H1 (cell line): ENCODE measurements around the gene PNMA8B. TPM values are rescaled to one million over a fixed set of nuclear protein-coding genes. Genes with fewer than 3 reads are reported as not detected.

ENCODE experiments used
- CTCF ChIA-PET: fragments of 300-600 bp; sonication (Branson Sonifier 250); formaldehyde crosslinking; loops from one replicate; lab custom pipeline; 2021; ENCODE audit not compliant: partially characterized antibody; lab: Charles Lee
- POLR2A ChIA-PET: fragments of 300-600 bp; sonication (Branson Sonifier 250); formaldehyde crosslinking; loops from one replicate; lab custom pipeline; 2021; ENCODE audit warnings: inconsistent platforms; ENCODE audit not compliant: partially characterized antibody; lab: Charles Lee
- DNase-seq, 2 experiments: peaks; one replicate each; pipeline versions ENCODE4 v3.0.0 to v3.0.0-alpha.2; 2010 to 2022; ENCODE audit warnings: low spot score in 2 of 2, low read depth in 1 of 2, mixed read lengths in 1 of 2
- FAIRE-seq: peaks from 2 replicates; lab custom pipeline; 2011; peaks lifted over from hg19 to GRCh38; lab: Jason Lieb, UNC
- H2AFZ ChIP-seq: 2 replicates; pipeline ENCODE4 v1.8.1; 2012; ENCODE audit warnings: low read length, inconsistent platforms
- H2AK5ac ChIP-seq: 2 replicates; pipeline ENCODE4 v1.6.1; 2013; ENCODE audit warnings: low read depth, low read length
- H2BK120ac ChIP-seq: replicated peaks from 2 replicates; pipeline ENCODE3; 2013; ENCODE audit warnings: low read depth, low read length, inconsistent platforms
- H2BK12ac ChIP-seq: 2 replicates; pipeline ENCODE4 v1.6.1; 2013; ENCODE audit warnings: low read depth, low read length
- H2BK15ac ChIP-seq: 2 replicates; pipeline ENCODE4 v1.6.1; 2013; ENCODE audit warnings: low read length
- H2BK20ac ChIP-seq: 2 replicates; pipeline ENCODE4 v1.6.1; 2013; ENCODE audit warnings: low read length
- H2BK5ac ChIP-seq: 2 replicates; pipeline ENCODE4 v1.6.1; 2013; ENCODE audit warnings: low read depth, low read length
- H3K14ac ChIP-seq: 2 replicates; pipeline ENCODE4 v1.6.1; 2013; ENCODE audit warnings: inconsistent platforms; ENCODE audit not compliant: insufficient read length
- H3K18ac ChIP-seq: 2 replicates; pipeline ENCODE4 v1.6.1; 2013; ENCODE audit warnings: low read length; ENCODE audit errors: extremely low read depth
- H3K23ac ChIP-seq: 2 replicates; pipeline ENCODE4 v1.6.1; 2013; ENCODE audit warnings: inconsistent platforms; ENCODE audit not compliant: insufficient read length
- H3K23me2 ChIP-seq: 2 replicates; pipeline ENCODE4 v1.6.1; 2013; ENCODE audit warnings: low read depth, low read length
- H3K27ac ChIP-seq: 2 replicates; pipeline ENCODE4 v1.6.1; 2011; ENCODE audit warnings: low read depth, low read length, inconsistent platforms
- H3K27me3 ChIP-seq, 4 experiments: replicated peaks in 1 of 4; 1 replicate in 1 of 4; 2 replicates in 3 of 4; pipeline versions ENCODE4 v1.6.1 to v1.8.1; 2011 to 2013; ENCODE audit warnings: low read length in 3 of 4, mild to moderate bottlenecking in 3 of 4, inconsistent platforms in 2 of 4, mixed read lengths in 2 of 4, moderate library complexity in 1 of 4; ENCODE audit not compliant: control insufficient read depth in 3 of 4, insufficient read depth in 3 of 4; ENCODE audit errors: extremely low read depth in 1 of 4
- H3K36me3 ChIP-seq, 4 experiments: 2 replicates each; pipeline versions ENCODE4 v1.6.1 to v1.8.1; 2011 to 2013; ENCODE audit warnings: mild to moderate bottlenecking in 4 of 4, low read length in 3 of 4, moderate library complexity in 2 of 4, control low read depth in 1 of 4, inconsistent platforms in 1 of 4; ENCODE audit not compliant: insufficient read depth in 4 of 4, control insufficient read depth in 2 of 4
- H3K4ac ChIP-seq: replicated peaks from 2 replicates; pipeline ENCODE3; 2013; ENCODE audit warnings: low read length, low read depth, mixed read lengths, inconsistent platforms; ENCODE audit not compliant: insufficient read length
- H3K4me1 ChIP-seq, 4 experiments: replicated peaks in 1 of 4; 1 replicate in 1 of 4; 2 replicates in 3 of 4; pipeline versions ENCODE4 v1.6.1 to v1.8.1; 2011 to 2013; ENCODE audit warnings: low read length in 3 of 4, inconsistent platforms in 2 of 4, mixed read lengths in 1 of 4; ENCODE audit not compliant: insufficient read depth in 4 of 4, control insufficient read depth in 3 of 4
- H3K4me2 ChIP-seq, 2 experiments: 2 replicates each; pipeline versions ENCODE4 v1.6.1 to v1.8.1; 2011 to 2013; ENCODE audit warnings: low read depth in 2 of 2, low read length in 2 of 2, control low read depth in 1 of 2, inconsistent platforms in 1 of 2, mild to moderate bottlenecking in 1 of 2; ENCODE audit not compliant: insufficient read depth in 1 of 2
- H3K4me3 ChIP-seq, 4 experiments: fragments of 200-600, 300-600 bp in 1 of 4; sonication (generic), shearing (Covaris generic), sonication (Bioruptor Twin) in 1 of 4; 2 replicates each; pipeline versions ENCODE4 v1.5.1 to v1.8.1; 2011 to 2016; ENCODE audit warnings: low read length in 4 of 4, low read depth in 3 of 4, control low read depth in 2 of 4, inconsistent platforms in 2 of 4, mild to moderate bottlenecking in 2 of 4, mixed read lengths in 1 of 4, moderate library complexity in 1 of 4; ENCODE audit not compliant: insufficient read depth in 2 of 4; ENCODE audit errors: extremely low read depth in 1 of 4
- H3K56ac ChIP-seq: replicated peaks from 2 replicates; pipeline ENCODE3; 2013; ENCODE audit warnings: low read depth, mild to moderate bottlenecking, mixed read lengths, low read length, inconsistent platforms; ENCODE audit not compliant: insufficient read length
- H3K79me1 ChIP-seq: 2 replicates; pipeline ENCODE4 v1.6.1; 2013; ENCODE audit warnings: low read depth, low read length, control low read depth
- H3K79me2 ChIP-seq, 2 experiments: 2 replicates each; pipeline versions ENCODE4 v1.6.1 to v1.8.1; 2012 to 2013; ENCODE audit warnings: low read length in 2 of 2, mild to moderate bottlenecking in 2 of 2, inconsistent platforms in 1 of 2; ENCODE audit not compliant: insufficient read depth in 2 of 2, control insufficient read depth in 1 of 2
- H3K9ac ChIP-seq, 4 experiments: replicated peaks in 1 of 4; 1 replicate in 1 of 4; 2 replicates in 3 of 4; pipeline versions ENCODE4 v1.6.1 to v1.8.1; 2011 to 2013; ENCODE audit warnings: low read depth in 3 of 4, low read length in 3 of 4, control low read depth in 2 of 4, mild to moderate bottlenecking in 2 of 4, moderate library complexity in 2 of 4, inconsistent platforms in 1 of 4; ENCODE audit errors: extremely low read depth in 1 of 4
- H3K9me3 ChIP-seq, 2 experiments: 2 replicates each; pipeline versions ENCODE4 v1.6.1 to v1.8.1; 2012 to 2013; ENCODE audit warnings: mild to moderate bottlenecking in 2 of 2, moderate library complexity in 2 of 2, control low read depth in 1 of 2, inconsistent platforms in 1 of 2, low read depth in 1 of 2, low read length in 1 of 2, mixed read lengths in 1 of 2; ENCODE audit not compliant: insufficient read depth in 2 of 2
- H4K20me1 ChIP-seq, 2 experiments: replicated peaks in 1 of 2; 2 replicates each; pipeline versions ENCODE3 to v1.8.1; 2011 to 2013; ENCODE audit warnings: inconsistent platforms in 2 of 2, low read length in 2 of 2, mild to moderate bottlenecking in 1 of 2; ENCODE audit not compliant: insufficient read depth in 2 of 2, control insufficient read depth in 1 of 2
- H4K5ac ChIP-seq: 2 replicates; pipeline ENCODE4 v1.6.1; 2013; ENCODE audit warnings: low read length, low read depth, mixed read lengths, inconsistent platforms; ENCODE audit not compliant: insufficient read length
- H4K8ac ChIP-seq: 2 replicates; pipeline ENCODE4 v1.8.0; 2013; ENCODE audit warnings: mild to moderate bottlenecking, moderate library complexity, low read length, inconsistent platforms; ENCODE audit not compliant: insufficient read depth; ENCODE audit errors: extremely low read depth
- H4K91ac ChIP-seq: replicated peaks from 2 replicates; pipeline ENCODE3; 2013; ENCODE audit warnings: low read length, mixed read lengths, inconsistent platforms; ENCODE audit not compliant: insufficient read length
- CREB1 ChIP-seq: IDR thresholded peaks from 2 replicates; pipeline ENCODE4 v1.6.1; 2012; ENCODE audit warnings: inconsistent platforms
- HDAC2 ChIP-seq, 2 experiments: fragments of 300-600 bp in 1 of 2; sonication (generic) in 1 of 2; IDR thresholded peaks; 2 replicates each; pipeline ENCODE4 v1.6.1; 2011 to 2012; ENCODE audit warnings: low read depth in 2 of 2, low read length in 2 of 2, mild to moderate bottlenecking in 2 of 2, moderate library complexity in 2 of 2, borderline replicate concordance in 1 of 2, inconsistent platforms in 1 of 2
- KDM1A ChIP-seq: fragments of 200-600, 300-600 bp; sonication (generic); IDR thresholded peaks from 2 replicates; pipeline ENCODE4 v1.7.1; 2016; ENCODE audit warnings: mild to moderate bottlenecking, low read length, borderline replicate concordance
- PHF8 ChIP-seq: fragments of 200-600 bp; sonication (generic); conservative IDR thresholded peaks from 2 replicates; pipeline ENCODE4 v1.7.1; 2012; ENCODE audit warnings: low read depth, mild to moderate bottlenecking, inconsistent platforms, low read length, moderate library complexity
- POLR2A ChIP-seq, 2 experiments: IDR thresholded peaks; 1 replicate in 1 of 2; 2 replicates in 1 of 2; pipeline ENCODE4 v1.6.1; 2011; ENCODE audit warnings: low read depth in 2 of 2, low read length in 2 of 2, mild to moderate bottlenecking in 2 of 2; ENCODE audit errors: control extremely low read depth in 1 of 2
- SIN3A ChIP-seq, 2 experiments: IDR thresholded peaks in 1 of 2; conservative IDR thresholded peaks in 1 of 2; 2 replicates each; pipeline ENCODE4 v1.6.1; 2011 to 2012; ENCODE audit warnings: low read length in 2 of 2, improper control_type of control experiment in 1 of 2, low read depth in 1 of 2, mild to moderate bottlenecking in 1 of 2
- SP1 ChIP-seq: IDR thresholded peaks from 2 replicates; pipeline ENCODE4 v1.6.1; 2011; ENCODE audit warnings: low read depth, low read length
- SP2 ChIP-seq: IDR thresholded peaks from 2 replicates; pipeline ENCODE4 v1.6.1; 2012; ENCODE audit warnings: mild to moderate bottlenecking, low read length, inconsistent platforms
- SUZ12 ChIP-seq: fragments of 200-600 bp; sonication (generic); IDR thresholded peaks from 2 replicates; pipeline ENCODE4 v1.6.1; 2012; ENCODE audit warnings: mild to moderate bottlenecking, inconsistent platforms, low read length, moderate library complexity, mixed read lengths
- TEAD4 ChIP-seq: IDR thresholded peaks from 2 replicates; pipeline ENCODE4 v1.6.1; 2012; ENCODE audit warnings: low read depth, low read length, inconsistent platforms, mixed read lengths
- WGBS, 2 experiments: shearing (Covaris generic) in 1 of 2; methylation state at CpG; one replicate each; pipeline versions ENCODE4 v1.1.6 to v1.1.7; 2013 to 2015; ENCODE audit warnings: low lambda C conversion rate in 2 of 2, mixed read lengths in 2 of 2, inconsistent platforms in 1 of 2, low coverage in 1 of 2, missing lambda C conversion rate in 1 of 2; ENCODE audit not compliant: insufficient replicate concordance in 2 of 2, insufficient coverage in 1 of 2, insufficient read length in 1 of 2; ENCODE audit errors: extremely low coverage in 1 of 2, missing lambda C conversion rate in 1 of 2; 5-methylcytosine and 5-hydroxymethylcytosine counted together
- polyA plus RNA-seq, 7 experiments: library from polyadenylated mRNA; depleted of rRNA in 3 of 7; stranded (reverse) in 5 of 7; unstranded in 2 of 7; fragments of >200 nt in 5 of 7; fragments of 200-250 nt in 2 of 7; gene quantifications; 1 replicate in 5 of 7; 2 replicates in 1 of 7; 4 replicates in 1 of 7; pipeline versions ENCODE4 v1.2.1 to v1.2.3, GENCODE V29; 2011 to 2013; ENCODE audit warnings: missing spikeins in 2 of 7, mixed read lengths in 2 of 7
- total RNA-seq: library from RNA; stranded (reverse); fragmentation: NEBNext Ultra II Directional; extraction: Animal tissue kit (Norgen Biotek cat#: 25700); gene quantifications from 2 replicates; pipeline ENCODE4 v1.2.1, GENCODE V29; 2021

PNMA8B gene
- total and polyA plus RNA-seq, 2 of the 8 experiments (the other 6 are each of a cell fraction or from before 2014, with no cell fraction given): 0.48 to 1.4 TPM

DNA sequence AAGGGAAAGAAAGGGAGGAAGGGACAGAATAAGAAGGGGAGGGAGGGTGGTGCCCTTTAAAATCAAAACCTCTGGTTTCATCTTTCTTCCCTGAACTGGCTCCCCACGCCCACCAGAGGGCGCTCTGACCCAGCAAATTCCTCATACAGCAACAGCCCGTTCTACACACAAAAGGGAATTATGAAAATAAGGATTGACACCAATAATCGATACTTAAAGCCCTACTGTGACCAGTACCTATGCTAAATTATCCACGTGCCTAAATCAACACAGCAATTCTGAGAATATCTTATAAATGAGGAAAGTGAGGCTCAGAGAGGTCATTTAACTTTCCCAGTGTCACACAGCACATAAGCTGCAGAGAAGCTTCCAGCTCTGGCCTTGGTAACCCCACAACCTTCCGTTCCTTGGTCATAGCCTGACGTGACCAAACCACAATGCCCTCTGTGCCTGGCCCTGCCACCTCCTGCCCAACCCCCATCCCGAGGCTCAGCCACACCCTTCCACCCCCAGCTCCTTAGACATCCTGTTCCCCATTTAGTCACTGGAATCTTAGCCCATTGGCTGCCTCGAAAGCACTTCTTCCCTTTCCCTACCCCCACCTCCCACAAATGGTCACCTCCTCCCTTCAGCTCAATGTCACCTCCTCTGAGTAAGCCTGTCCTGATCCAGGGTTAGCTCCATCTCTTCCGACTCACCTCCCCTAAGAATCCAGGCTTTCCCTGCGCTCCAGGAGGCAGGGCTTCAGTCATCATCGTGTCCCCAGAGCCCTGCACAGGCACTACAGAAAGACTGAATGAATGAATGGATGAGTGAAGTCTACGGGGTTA is 34.2 kb upstream of the PNMA8B start:
- Histone ChIP-seq H2BK15ac (peak overlapping the region; percentile 99; the same call in 1 of the 2 replicates), H3K4me1 (peaks cover 5 to 22% (median 12%) of the 10 kb centered on the region in 4 experiments), H3K36me3 (no peaks in the 10 kb centered on the region), H3K27ac (no peak overlapping the region), H2BK12ac (peak overlapping the region; percentile 20; the same call in 1 of the 2 replicates), H2AFZ (0 out of 2 replicates have a peak overlapping the region, but pooled peaks have one; percentile 85), H3K56ac (no peak overlapping the region), H4K8ac (no peak overlapping the region), H2BK20ac (0 out of 2 replicates have a peak overlapping the region, but pooled peaks have one; percentile 86), H2AK5ac (no peak overlapping the region), H3K4ac (peak overlapping the region; percentile 58), H3K4me3 (peak overlapping the region in 3 of 4 experiments; percentile 2 to 40 (median 19); a peak in 3 of 8 replicates), H3K79me1 (no peaks in the 10 kb centered on the region), H3K79me2 (no peaks in the 10 kb centered on the region), H3K9me3 (no peaks in the 10 kb centered on the region), H2BK120ac (no peak overlapping the region), H4K91ac (peak overlapping the region; percentile 9), H3K23me2 (no peaks in the 10 kb centered on the region), H3K14ac (no peak overlapping the region), H3K4me2 (peak overlapping the region; percentile 52 to 65), H4K20me1 (no peaks in the 10 kb centered on the region), H2BK5ac (peak overlapping the region; percentile 77; the same call in 1 of the 2 replicates), H4K5ac (no peak overlapping the region), H3K18ac (no peak overlapping the region), H3K23ac (no peak overlapping the region), H3K27me3 (no peaks in the 10 kb centered on the region), H3K9ac (no peak overlapping the region)
- CTCF ChIA-PET: interaction anchor here (0.7 to 9.2 kb wide), 32 partner anchors 8 to 301 kb away, joined by 3 to 100 read pairs (median 5); partner anchors contain the start of genes IGFL1 and PNMA8B
- POLR2A ChIA-PET: interaction anchor here (0.8 to 3.0 kb wide), 4 partner anchors 9 to 132 kb away, joined by 3 to 11 read pairs (median 4); no protein-coding TSS in a partner anchor
- whole genome bisulfite sequencing, 2 experiments: 26% methylated on average over 12 of the region's 13 CpGs; no CpG with 5 or more reads in 1 of the 2 experiments
- DNase-seq: peak in 1 of 2 experiments; percentile 86
- FAIRE-seq: peak; percentile 84
- TF ChIP-seq CREB1 (no peak), POLR2A (IDR thresholded peaks at IDR 0.05; ENCODE audit: control extremely low read depth in 1 of 2, low read depth in 2 of 2, low read length in 2 of 2) (no peak), SP2 (no peak), SIN3A (conservative IDR thresholded peaks at IDR 0.05 in 1 of 2, IDR thresholded peaks at IDR 0.05 in 1 of 2; ENCODE audit: low read depth in 1 of 2, low read length in 2 of 2) (peak in 1 of 2 experiments; percentile 41; a peak in 1 of 4 replicates), HDAC2 (IDR thresholded peaks at IDR 0.05; ENCODE audit: borderline replicate concordance in 1 of 2, low read depth in 2 of 2, low read length in 2 of 2) (peak in 1 of 2 experiments; percentile 96; a peak in 1 of 4 replicates), PHF8 (no peak), KDM1A (peak; percentile 98), SP1 (peak; percentile 70; the same call in 1 of the 2 replicates), SUZ12 (no peak), TEAD4 (peak; percentile 59)
